K562 (cell line): ENCODE data around the gene CSTF1. TPM values are rescaled to one million over a fixed set of nuclear protein-coding genes. Genes with fewer than 3 reads are reported as not detected.
A peak's percentile ranks its signal among the peaks of the same experiment; 100 is the strongest.

ENCODE experiments used
- ATAC-seq: fragments of 200-7000 bp; cut with Tn5 transposase; 3 replicates; pipeline ENCODE4 v1.9.1; 2020; ENCODE audit warnings: moderate library complexity
- BruUV-seq: library from RNA; stranded (reverse); fragments of 400-500 nt; replicated peaks from 2 replicates; lab custom pipeline; 2021; lab: Mats Ljungman, UMichigan
- CTCF ChIA-PET: fragments of 300-600 bp; formaldehyde crosslinking; extraction: SDS; loops from one replicate; lab custom pipeline; 2021; ENCODE audit warnings: low intra/inter-chr PET ratio; lab: Yijun Ruan, JAX
- POLR2A ChIA-PET: fragments of 300-600, 350-650 bp; sonication (Branson Sonifier 250); formaldehyde crosslinking; extraction: SDS; loops from one replicate; lab custom pipeline; 2021; ENCODE audit warnings: antibody characterized with exemption, inconsistent platforms; lab: Yijun Ruan, JAX
- DNase-seq, 4 experiments: peaks; one replicate each; pipeline versions ENCODE4 v3.0.0 to v3.0.0-alpha.2; 2011 to 2018; ENCODE audit warnings: low spot score in 3 of 4, mixed read lengths in 3 of 4; ENCODE audit errors: extremely low read depth in 1 of 4
- FAIRE-seq: peaks from 2 replicates; lab custom pipeline; 2011; peaks lifted over from hg19 to GRCh38; lab: Jason Lieb, UNC
- H2AFZ ChIP-seq: 2 replicates; pipeline ENCODE4 v1.6.0; 2011; ENCODE audit warnings: low read depth, low read length, control low read depth, inconsistent platforms
- H3K27ac ChIP-seq: fragments of 200-600 bp; 3 replicates; pipeline ENCODE4 v1.8.0; 2011; ENCODE audit warnings: low read depth, mild to moderate bottlenecking, control low read depth, inconsistent platforms, low read length, moderate library complexity, mixed read lengths; ENCODE audit errors: extremely low read depth
- H3K27me3 ChIP-seq, 2 experiments: fragments of 300-600 bp in 1 of 2; 2 replicates in 1 of 2; 3 replicates in 1 of 2; pipeline versions ENCODE4 v1.6.0 to v1.8.0; 2011; ENCODE audit warnings: inconsistent platforms in 2 of 2, low read length in 2 of 2, mild to moderate bottlenecking in 1 of 2, mixed read lengths in 1 of 2, moderate library complexity in 1 of 2; ENCODE audit not compliant: control insufficient read depth in 2 of 2, insufficient read depth in 2 of 2
- H3K36me3 ChIP-seq: fragments of 300-600 bp; 3 replicates; pipeline ENCODE4 v1.8.0; 2011; ENCODE audit warnings: mild to moderate bottlenecking, low read length, inconsistent platforms; ENCODE audit not compliant: control insufficient read depth, insufficient read depth
- H3K4me1 ChIP-seq, 2 experiments: fragments of 200-600 bp in 1 of 2; replicated peaks in 1 of 2; 2 replicates in 1 of 2; 3 replicates in 1 of 2; pipeline versions ENCODE4 v1.5.1 to v1.8.0; 2011; ENCODE audit warnings: inconsistent platforms in 2 of 2, low read length in 2 of 2, mild to moderate bottlenecking in 1 of 2, mixed read lengths in 1 of 2, moderate library complexity in 1 of 2; ENCODE audit not compliant: control insufficient read depth in 2 of 2, insufficient read depth in 2 of 2
- H3K4me2 ChIP-seq: 2 replicates; pipeline ENCODE4 v1.6.1; 2011; ENCODE audit warnings: low read length, control low read depth, inconsistent platforms, mixed read lengths; ENCODE audit not compliant: insufficient read depth
- H3K4me3 ChIP-seq: fragments of 200-600 bp; sonication (generic), shearing (Covaris generic); 2 replicates; pipeline ENCODE4 v1.5.1; 2016; ENCODE audit warnings: control low read depth, inconsistent platforms
- H3K79me2 ChIP-seq: fragments of 200-600 bp; 3 replicates; pipeline ENCODE4 v1.8.0; 2011; ENCODE audit warnings: low read length, inconsistent platforms; ENCODE audit not compliant: control insufficient read depth, insufficient read depth
- H3K9ac ChIP-seq, 2 experiments: 2 replicates each; pipeline versions ENCODE4 v1.6.0 to v1.6.1; 2011; ENCODE audit warnings: low read depth in 2 of 2, low read length in 2 of 2, control low read depth in 1 of 2, inconsistent platforms in 1 of 2, mild to moderate bottlenecking in 1 of 2, mixed read lengths in 1 of 2; ENCODE audit not compliant: insufficient read depth in 1 of 2
- H3K9me1 ChIP-seq: one replicate; pipeline ENCODE4 v1.6.0; 2011; ENCODE audit warnings: inconsistent platforms, mild to moderate bottlenecking, low read length, moderate library complexity; ENCODE audit not compliant: control insufficient read depth, insufficient read depth
- H3K9me3 ChIP-seq: replicated peaks from 2 replicates; pipeline ENCODE4 v1.5.1; 2011; ENCODE audit warnings: low read depth, low read length, inconsistent platforms; ENCODE audit not compliant: control insufficient read depth, insufficient read depth
- H4K20me1 ChIP-seq: replicated peaks from 2 replicates; pipeline ENCODE4 v1.6.1; 2011; ENCODE audit warnings: low read length, inconsistent platforms, mixed read lengths; ENCODE audit not compliant: control insufficient read depth, insufficient read depth
- CTBP1 ChIP-seq: fragments of 450-650 bp; IDR thresholded peaks from 2 replicates; pipeline ENCODE4 v1.6.1; 2016; ENCODE audit warnings: borderline replicate concordance
- E2F4 ChIP-seq: sonication (generic); formaldehyde crosslinking; IDR thresholded peaks from 2 replicates; pipeline ENCODE4 v1.8.0; 2022; ENCODE audit warnings: mild to moderate bottlenecking, low read depth, missing genetic modification reagents
- EGR1 ChIP-seq: fragments of 450-650 bp; conservative IDR thresholded peaks from 2 replicates; pipeline ENCODE4 v1.6.1; 2017; ENCODE audit warnings: mild to moderate bottlenecking
- RCOR1 ChIP-seq, 2 experiments: IDR thresholded peaks; 2 replicates each; pipeline ENCODE4 v1.6.1; 2012; ENCODE audit warnings: low read depth in 2 of 2, low read length in 2 of 2, borderline replicate concordance in 1 of 2, improper control_type of control experiment in 1 of 2
- SREBF2 ChIP-seq: sonication (generic); formaldehyde crosslinking; IDR thresholded peaks from 2 replicates; pipeline ENCODE4 v1.4.0; 2020; ENCODE audit warnings: mild to moderate bottlenecking, missing genetic modification reagents
- SUPT5H ChIP-seq: fragments of 450-650 bp; IDR thresholded peaks from 2 replicates; pipeline ENCODE4 v1.6.1; 2016
- ZC3H11A ChIP-seq: IDR thresholded peaks from 2 replicates; pipeline ENCODE4 v1.6.1; 2012; ENCODE audit warnings: low read depth, low read length, improper control_type of control experiment
- ZEB2 ChIP-seq: fragments of 450-650 bp; IDR thresholded peaks from 2 replicates; pipeline ENCODE4 v1.6.1; 2016
- ZNF232 ChIP-seq: sonication (generic); formaldehyde crosslinking; IDR thresholded peaks from 2 replicates; pipeline ENCODE4 v1.8.0; 2022; ENCODE audit warnings: mild to moderate bottlenecking, missing genetic modification reagents
- ZNF239 ChIP-seq: fragments of 250-450 bp; sonication (Bioruptor Pico); IDR thresholded peaks from 2 replicates; pipeline ENCODE4 v1.4.0; 2020; ENCODE audit warnings: mild to moderate bottlenecking
- WGBS: fragments of 100-300 bp; shearing (Covaris generic); methylation state at CpG from one replicate; pipeline ENCODE4 v1.1.6; 2016; ENCODE audit warnings: low coverage, mixed read lengths; ENCODE audit not compliant: insufficient coverage; ENCODE audit errors: missing lambda C conversion rate; 5-methylcytosine and 5-hydroxymethylcytosine counted together
- in situ Hi-C: fragments of 300-500 bp; cut with MboI; formaldehyde crosslinking; loops from 4 replicates; pipeline ENCODE4 v1.15.0; 2018; ENCODE audit warnings: inconsistent platforms, mixed read lengths
- intact Hi-C: fragments of 100-400 bp; cut with micrococcal nuclease; formaldehyde crosslinking; loops from 2 replicates; pipeline ENCODE4 v1.14.2; 2022
- polyA plus RNA-seq, 8 experiments: library from polyadenylated mRNA; depleted of rRNA in 4 of 8; stranded (reverse) in 5 of 8; unstranded in 3 of 8; fragments of >200 nt; fragmentation: Nextera tagmentation in 2 of 8; fragmentation: Illumina TruSeq in 1 of 8; extraction: Ambion mirVana in 2 of 8; extraction: Trizol in 1 of 8; gene quantifications; 2 replicates each; pipeline versions ENCODE4 v1.2.1 to v1.2.3, GENCODE V29; 2011 to 2014; ENCODE audit warnings: inconsistent platforms in 1 of 8, missing spikeins in 1 of 8
- total RNA-seq, 7 experiments: library from RNA; depleted of rRNA in 6 of 7; stranded (reverse); fragments of >200 nt in 6 of 7; fragmentation: Illumina TruSeq in 2 of 7; extraction: Trizol in 2 of 7; gene quantifications; 2 replicates each; pipeline versions ENCODE4 v1.2.1 to v1.2.3, GENCODE V29; 2011 to 2021; ENCODE audit warnings: low replicate concordance in 1 of 7

Gene CSTF1
- total and polyA plus RNA-seq, 9 of the 15 experiments (the other 6 are each of a cell fraction or from before 2014, with no cell fraction given) = 30.8 to 110 (median 53.4) TPM

DNA sequence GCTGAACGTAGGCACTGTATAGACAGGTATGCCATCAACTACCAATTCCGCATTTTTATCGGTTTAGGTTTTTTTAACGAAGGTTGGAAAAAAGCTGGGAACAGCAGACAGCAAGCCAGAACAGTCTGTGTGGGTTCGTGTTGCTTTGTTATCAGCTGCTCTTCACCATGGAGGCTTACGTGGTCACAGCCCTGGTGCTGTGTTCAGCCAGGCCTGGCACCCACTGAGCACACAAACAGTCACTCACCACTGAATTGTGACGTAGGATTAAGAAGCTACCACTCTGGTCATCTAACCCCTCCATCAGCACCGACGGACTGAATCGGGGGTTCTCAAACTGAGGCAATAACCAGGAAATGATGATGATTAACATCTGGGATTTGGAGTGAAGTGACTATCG is 20.5 kb upstream of the CSTF1 start (continued):
- no peak for TF ChIP-seq E2F4 (CRISPR knock-in tag)

- DNase-seq (peak in 2 of 4 experiments; percentile 27), FAIRE-seq (peak; percentile 48), ATAC-seq (peak; percentile 27; the same call in 2 of the 3 replicates)
- Histone ChIP-seq H3K36me3 (peaks cover 96% of the 10 kb centered on the region), H3K4me2 (no peak overlapping the region), H3K9me3 (no peaks in the 10 kb centered on the region), H3K4me1 (peaks cover 0 to 6% of the 10 kb centered on the region in 2 experiments; a peak in 2 of 5 replicates), H4K20me1 (no peaks in the 10 kb centered on the region), H3K4me3 (no peak overlapping the region), H2AFZ (no peak overlapping the region), H3K9me1 (no peaks in the 10 kb centered on the region), H3K27ac (no peak overlapping the region), H3K27me3 (no peaks in the 10 kb centered on the region), H3K79me2 (peaks cover 55% of the 10 kb centered on the region), H3K9ac (no peak overlapping the region)
- intact Hi-C loops = no loop called here
- ChIA-PET CTCF (no interaction called here), POLR2A (interaction anchor here (0.8 to 1.8 kb wide), 4 partner anchors 9 to 97 kb away, joined by 3 to 8 read pairs (median 4); no protein-coding TSS in a partner anchor)
- no TSS peak for BruUV-seq
- in situ Hi-C loops = loop anchor here (25.0 kb wide), 1 partner anchor 1286 kb away; no protein-coding TSS in a partner anchor
- WGBS = 14% methylated on average over 1 of the region's 1 CpG
- peak; percentile 69 for TF ChIP-seq CTBP1
- TF ChIP-seq ZEB2 = 0 out of 2 replicates have a peak, but pooled peaks have one; percentile 17
- 0 out of 2 replicates have a peak, but pooled peaks have one; percentile 16 for TF ChIP-seq SUPT5H
- TF ChIP-seq SREBF2 (CRISPR knock-in tag) = no peak
- TF ChIP-seq ZNF239 (CRISPR knock-in tag) = peak; percentile 98
- TF ChIP-seq EGR1 = peak; percentile 38
- TF ChIP-seq ZC3H11A = no peak
- TF ChIP-seq RCOR1 (IDR thresholded peaks at IDR 0.05; ENCODE audit: borderline replicate concordance in 1 of 2, low read depth in 2 of 2, low read length in 2 of 2) = peak in 1 of 2 experiments; percentile 52; a peak in 1 of 4 replicates
- no peak for TF ChIP-seq ZNF232 (CRISPR knock-in tag)
Measured at GRCh38 chr20:56372850-56373249, 19.6 kb upstream of the CSTF1 start.
